ENCODE results near the gene FHIT.

- no peak for TF ChIP-seq CTCF (IDR thresholded peaks at IDR 0.05; ENCODE audit: low read depth, low read length, missing input control)
- no peak for TF ChIP-seq JUND (IDR thresholded peaks at IDR 0.05)
- no peak for TF ChIP-seq FOXA1 (IDR thresholded peaks at IDR 0.05)
- TF ChIP-seq GABPA (IDR thresholded peaks at IDR 0.05 in 1 of 2, conservative IDR thresholded peaks at IDR 0.05 in 1 of 2), result no peak
- TF ChIP-seq, protein P1, sequence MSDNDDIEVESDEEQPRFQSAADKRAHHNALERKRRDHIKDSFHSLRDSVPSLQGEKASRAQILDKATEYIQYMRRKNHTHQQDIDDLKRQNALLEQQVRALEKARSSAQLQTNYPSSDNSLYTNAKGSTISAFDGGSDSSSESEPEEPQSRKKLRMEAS (IDR thresholded peaks at IDR 0.05), result no peak
- TF ChIP-seq EGR1 (IDR thresholded peaks at IDR 0.05; ENCODE audit: low read depth in 2 of 2), result no peak
- no peak for TF ChIP-seq RAD21 (IDR thresholded peaks at IDR 0.05)
- TF ChIP-seq REST (IDR thresholded peaks at IDR 0.05), result no peak
- no peak for TF ChIP-seq TAF1 (conservative IDR thresholded peaks at IDR 0.05)
- no peak for TF ChIP-seq RXRA (IDR thresholded peaks at IDR 0.05)
- TF ChIP-seq FOXA2 (IDR thresholded peaks at IDR 0.05), result no peak
Observed at GRCh38 chr3:60610441-60611112, 640.7 kb downstream of the FHIT start.

Measured in liver (tissue), 3 donors.